Aorta (tissue), 5 donors: ENCODE measurements around the gene PNPT1. TPM values are rescaled to one million over a fixed set of nuclear protein-coding genes. Genes with fewer than 3 reads are reported as not detected.
"Not testable (repeated sequence)": the region's sequence is repeated elsewhere in the genome, so short reads cannot be mapped to it uniquely, and the experiment has no call there.

Experiments used
- ATAC-seq: fragments of 200-7000 bp; cut with Tn5 transposase; one replicate; pipeline ENCODE4 v1.9.1; 2022; ENCODE audit warnings: moderate library complexity; ENCODE audit not compliant: low FRiP score
- DNase-seq, 2 donors: peaks; one replicate each; pipeline ENCODE4 v3.0.0-alpha.2; 2020
- H3K27ac ChIP-seq, 2 donors: one replicate each; pipeline ENCODE4 v1.5.1; 2013; ENCODE audit warnings: low read length in 2 of 2, mild to moderate bottlenecking in 2 of 2, moderate library complexity in 2 of 2, control low read depth in 1 of 2, inconsistent platforms in 1 of 2, low read depth in 1 of 2
- H3K27me3 ChIP-seq, 2 donors: one replicate each; pipeline ENCODE4 v1.6.1; 2013; ENCODE audit warnings: control low read depth in 1 of 2, low read length in 1 of 2, mild to moderate bottlenecking in 1 of 2, moderate library complexity in 1 of 2; ENCODE audit not compliant: insufficient read depth in 2 of 2, control insufficient read depth in 1 of 2
- H3K36me3 ChIP-seq, 2 donors: one replicate each; pipeline ENCODE4 v1.6.1; 2013; ENCODE audit warnings: control low read depth in 1 of 2, low read length in 1 of 2, mild to moderate bottlenecking in 1 of 2; ENCODE audit not compliant: insufficient read depth in 2 of 2, control insufficient read depth in 1 of 2
- H3K4me1 ChIP-seq, 2 donors: one replicate each; pipeline ENCODE4 v1.6.1; 2013; ENCODE audit warnings: low read length in 2 of 2, control low read depth in 1 of 2, mild to moderate bottlenecking in 1 of 2, moderate library complexity in 1 of 2; ENCODE audit not compliant: insufficient read depth in 2 of 2, control insufficient read depth in 1 of 2
- H3K4me3 ChIP-seq, 2 donors: one replicate each; pipeline ENCODE4 v1.5.1; 2013; ENCODE audit warnings: low read length in 2 of 2, control low read depth in 1 of 2, mild to moderate bottlenecking in 1 of 2
- H3K9me3 ChIP-seq: one replicate; pipeline ENCODE4 v1.6.1; 2013; ENCODE audit warnings: mild to moderate bottlenecking, low read length; ENCODE audit not compliant: control insufficient read depth
- WGBS, 2 donors: extraction: QIAGEN DNeasy Blood & Tissue Kit; methylation state at CpG; one replicate each; pipeline ENCODE4 v1.1.7; 2013; 5-methylcytosine and 5-hydroxymethylcytosine counted together
- intact Hi-C, 2 donors: fragments of 100-400 bp; cut with DNase I; formaldehyde crosslinking; loops; one replicate each; pipeline versions ENCODE4 v1.14.2 to v1.15.0; 2022
- polyA plus RNA-seq, 2 donors: library from polyadenylated mRNA; stranded (reverse); fragments of 200-250 nt; gene quantifications; one replicate each; pipeline ENCODE4 v1.2.3, GENCODE V29; 2013
- total RNA-seq, 2 donors: library from RNA; stranded (reverse); fragmentation: NEBNext Ultra II Directional; extraction: Animal tissue kit (Norgen Biotek cat#: 25700); gene quantifications; one replicate each; pipeline ENCODE4 v1.2.1, GENCODE V29; 2021
- donor health status: healthy with polysubstance abuse.
- donor health status: Bipolar disorder and iron deficiency.
- donor health status: DM: no; HTN: no; CAD: no.
- donor health status: DM: no; HTN: no; CAD: no.
- donor health status: DM: yes; HTN: yes; CAD: no.

Gene PNPT1
- total and polyA plus RNA-seq, 4 donors = 5.4 to 20.7 (median 12.2) TPM

DNA sequence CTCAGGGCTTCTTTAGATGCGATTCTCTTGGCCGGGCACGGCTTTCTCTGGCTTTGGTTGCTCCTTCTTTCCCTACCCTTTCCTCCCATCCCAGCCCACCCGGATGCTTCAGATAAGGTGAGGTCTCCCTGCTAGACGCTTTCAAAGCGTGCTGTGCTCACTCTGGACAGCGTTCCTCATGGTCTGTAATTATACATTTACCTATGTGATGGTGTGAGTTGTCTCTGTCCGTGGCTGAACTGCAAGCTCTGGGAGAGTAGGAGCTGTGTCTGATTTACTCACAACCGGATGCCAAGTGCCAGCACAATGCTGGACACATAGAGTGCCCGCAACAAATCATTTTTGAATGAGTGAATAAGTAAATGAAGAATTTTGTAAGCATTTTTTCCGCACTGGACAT is 26.8 kb upstream of the PNPT1 start:
- intact Hi-C loops = no loop called here
- Histone ChIP-seq H3K27me3 (no peaks in the 10 kb centered on the region), H3K4me3 (no peak overlapping the region), H3K27ac (no peak overlapping the region), H3K9me3 (no peaks in the 10 kb centered on the region), H3K4me1 (no peaks in the 10 kb centered on the region), H3K36me3 (no peaks in the 10 kb centered on the region)
- no peak for DNase-seq
- no peak for ATAC-seq
- WGBS, 2 donors = 75 to 78% methylated on average over 11 of the region's 11 CpGs

DNA sequence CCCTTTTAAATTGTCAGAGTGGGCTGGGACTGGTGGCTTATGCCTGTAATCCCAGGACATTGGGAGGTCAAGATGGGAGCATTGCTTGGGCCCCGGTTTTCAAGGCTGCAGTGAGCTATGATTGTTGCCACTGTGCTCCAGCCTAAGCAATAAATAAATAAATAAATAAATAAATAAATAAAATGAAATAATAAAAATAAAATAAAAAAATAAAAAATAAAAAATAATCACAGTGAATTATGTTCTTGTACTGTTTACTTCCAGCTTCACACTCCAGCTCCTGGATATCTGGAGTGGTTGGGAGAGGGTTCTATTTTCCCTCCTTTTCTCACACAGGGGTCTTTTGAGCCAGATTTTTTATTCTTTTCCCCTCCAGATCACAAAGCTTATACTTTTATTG is 26.2 kb upstream of the PNPT1 start:
- ATAC-seq = no peak
- WGBS, 2 donors = 93 to 96% methylated on average over 1 of the region's 1 CpG
- H3K36me3 ChIP-seq = no peaks in the 10 kb centered on the region
- H3K27ac ChIP-seq = no peak overlapping the region
- no peak for DNase-seq
- H3K27me3 ChIP-seq = no peaks in the 10 kb centered on the region
- H3K4me1 ChIP-seq = no peaks in the 10 kb centered on the region
- no peaks in the 10 kb centered on the region for H3K9me3 ChIP-seq
- intact Hi-C loops = loop anchor here (2.0 to 5.0 kb wide), 3 partner anchors 242 to 413 kb away; no protein-coding TSS in a partner anchor
- H3K4me3 ChIP-seq = no peak overlapping the region

GRCh38 chr2:55718165-55719008 is 24.7 kb upstream of the PNPT1 start:
- DNase-seq (no peak), ATAC-seq (peak; percentile 82)
- Histone ChIP-seq H3K36me3 (no peaks in the 10 kb centered on the region), H3K9me3 (no peaks in the 10 kb centered on the region), H3K27me3 (no peaks in the 10 kb centered on the region), H3K27ac (no peak overlapping the region), H3K4me1 (no peaks in the 10 kb centered on the region), H3K4me3 (no peak overlapping the region)
- 27 to 28% methylated on average over 11 of the region's 11 CpGs for WGBS, 2 donors
- intact Hi-C loops = loop anchor here (2.0 to 5.0 kb wide), 3 partner anchors 244 to 414 kb away; no protein-coding TSS in a partner anchor

DNA sequence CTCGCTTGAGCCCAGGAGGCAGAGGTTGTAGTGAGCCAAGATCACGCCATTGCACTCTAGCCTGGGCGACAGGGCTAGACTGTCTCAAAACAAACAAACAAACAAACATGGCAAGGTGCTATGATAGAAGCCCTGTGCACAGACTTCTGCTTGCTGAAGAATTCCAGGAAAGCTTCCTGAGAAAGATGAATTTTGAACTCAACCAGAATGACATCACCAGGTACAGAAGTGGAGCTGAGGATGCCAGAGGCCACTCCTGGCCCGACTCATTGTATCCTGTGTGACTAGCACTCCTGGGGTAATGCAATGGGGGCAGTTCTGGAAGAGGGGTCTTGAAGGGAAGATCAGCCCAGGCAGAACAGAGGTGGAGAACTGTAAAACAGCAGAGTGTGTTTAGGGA is 22.0 kb upstream of the PNPT1 start:
- Histone ChIP-seq H3K27ac (no peak overlapping the region), H3K4me3 (no peak overlapping the region), H3K9me3 (no peaks in the 10 kb centered on the region), H3K27me3 (no peaks in the 10 kb centered on the region), H3K36me3 (no peaks in the 10 kb centered on the region), H3K4me1 (no peaks in the 10 kb centered on the region)
- WGBS, 2 donors = 75 to 82% methylated on average over 4 of the region's 4 CpGs
- ATAC-seq (no peak), DNase-seq (no peak)
- intact Hi-C loops = loop anchor here in 1 of 2 donors (5.0 kb wide), 1 partner anchor 247 kb away; no protein-coding TSS in a partner anchor

- 87 to 94% methylated on average over 3 of the region's 3 CpGs for WGBS, 2 donors
- ATAC-seq = not testable (repeated sequence)
- intact Hi-C loops = loop anchor here in 1 of 2 donors (5.0 kb wide), 1 partner anchor 247 kb away; no protein-coding TSS in a partner anchor
Measured at GRCh38 chr2:55715178-55715577, 21.5 kb upstream of the PNPT1 start.

GRCh38 chr2:55712477-55713060 is 18.9 kb upstream of the PNPT1 start:
- intact Hi-C loops = no loop called here
- no peaks in the 10 kb centered on the region for H3K9me3 ChIP-seq
- WGBS, 2 donors = 68 to 74% methylated on average over 6 of the region's 6 CpGs
- H3K27me3 ChIP-seq = no peaks in the 10 kb centered on the region
- DNase-seq = no peak
- H3K36me3 ChIP-seq = no peaks in the 10 kb centered on the region
- no peak overlapping the region for H3K4me3 ChIP-seq
- no peak overlapping the region for H3K27ac ChIP-seq
- H3K4me1 ChIP-seq = no peaks in the 10 kb centered on the region
- no peak for ATAC-seq

More at GRCh38 chr2:55715178-55715577, 21.5 kb upstream of the PNPT1 start:
- not testable (repeated sequence) for DNase-seq, H3K36me3 ChIP-seq, H3K27me3 ChIP-seq, H3K9me3 ChIP-seq, H3K4me3 ChIP-seq, H3K4me1 ChIP-seq, H3K27ac ChIP-seq

DNA sequence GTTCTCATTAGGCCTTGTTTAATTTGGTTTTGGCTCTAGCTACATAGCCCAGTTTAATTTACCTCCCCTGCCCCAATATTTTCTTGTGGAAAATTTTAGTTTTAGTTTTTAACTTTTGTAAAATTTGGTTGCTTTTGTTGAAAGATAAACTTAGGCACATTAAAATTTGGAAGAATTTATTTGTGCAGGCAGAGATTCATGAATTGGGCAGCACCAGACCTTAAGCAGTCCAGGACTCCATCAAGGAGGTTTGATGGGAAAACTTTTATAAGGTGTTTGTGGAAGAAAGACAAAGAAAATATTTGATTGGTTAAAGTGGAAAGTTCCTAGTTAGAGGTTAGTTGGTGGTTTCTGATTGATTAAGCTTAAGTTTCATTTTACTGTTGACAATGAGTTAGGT is 16.4 kb upstream of the PNPT1 start:
- DNase-seq (no peak), ATAC-seq (no peak)
- no peak overlapping the region for H3K27ac ChIP-seq
- H3K36me3 ChIP-seq = no peaks in the 10 kb centered on the region
- no peaks in the 10 kb centered on the region for H3K9me3 ChIP-seq
- intact Hi-C loops = no loop called here
- no peak overlapping the region for H3K4me3 ChIP-seq
- no peaks in the 10 kb centered on the region for H3K4me1 ChIP-seq
- H3K27me3 ChIP-seq = no peaks in the 10 kb centered on the region

DNA sequence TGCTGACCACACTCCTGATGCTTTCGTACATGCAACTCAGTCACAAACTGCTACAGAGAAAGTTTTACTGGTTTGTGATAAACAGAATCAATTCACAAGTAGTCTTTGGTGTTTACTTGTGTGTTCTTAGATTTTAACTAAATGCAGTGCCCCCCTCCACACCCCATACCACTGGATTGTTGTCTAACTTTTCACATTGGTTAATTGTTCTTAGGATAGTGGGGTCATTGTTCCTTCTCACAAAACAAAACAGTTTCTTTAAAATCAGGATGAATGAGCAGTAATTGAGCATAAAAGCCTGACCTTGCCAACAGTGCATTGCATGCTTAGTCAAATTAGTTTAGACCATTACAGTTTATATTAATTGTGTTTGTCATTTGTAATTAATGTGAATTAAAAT is 14.1 kb upstream of the PNPT1 start:
- Histone ChIP-seq H3K9me3 (no peaks in the 10 kb centered on the region), H3K4me3 (no peak overlapping the region), H3K27ac (no peak overlapping the region), H3K4me1 (no peaks in the 10 kb centered on the region), H3K27me3 (no peaks in the 10 kb centered on the region), H3K36me3 (no peaks in the 10 kb centered on the region)
- intact Hi-C loops = no loop called here
- 56 to 61% methylated on average over 1 of the region's 1 CpG for WGBS, 2 donors
- ATAC-seq = no peak
- no peak for DNase-seq

GRCh38 chr2:55706258-55706657 is 12.6 kb upstream of the PNPT1 start:
- ATAC-seq, H3K27me3 ChIP-seq, H3K9me3 ChIP-seq, DNase-seq, H3K4me1 ChIP-seq, H3K36me3 ChIP-seq, H3K27ac ChIP-seq, H3K4me3 ChIP-seq, intact Hi-C loops: not testable (repeated sequence)
- 90 to 92% methylated on average over 3 to 4 of the region's 4 CpGs for WGBS, 2 donors
